Activated CD4-positive, alpha-beta T cell treated with anti-CD3 and anti-CD28 coated beads for 4 hours (primary cell): ENCODE data around the gene MAN2A1.
"Not testable (repeated sequence)": the region's sequence is repeated elsewhere in the genome, so short reads cannot be mapped to it uniquely, and the experiment has no call there.

Experiments
- DNase-seq, 2 donors: peaks; one replicate each; pipeline ENCODE4 v3.0.0-alpha.2; 2020

Gene MAN2A1

DNA sequence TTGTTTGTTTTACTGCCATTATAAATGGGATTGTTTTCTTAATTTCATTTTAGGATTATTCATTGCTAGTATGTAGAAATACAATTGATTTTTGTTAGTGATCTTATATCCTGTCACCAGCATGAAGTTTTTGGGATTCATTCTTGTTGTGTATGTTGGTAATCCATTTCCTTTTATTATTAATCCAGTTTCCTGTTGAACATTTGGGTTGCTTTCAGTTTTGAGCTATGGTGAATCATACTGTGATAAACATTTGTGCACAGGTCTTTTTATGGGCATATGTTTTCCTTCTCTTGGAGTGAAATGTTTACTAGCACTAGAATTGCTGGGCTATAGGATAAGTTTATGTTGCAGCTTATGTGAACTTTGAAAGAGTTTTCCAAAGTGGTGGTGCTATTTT lies 69.6 kb downstream of the MAN2A1 start:
- no peak for DNase-seq

DNA sequence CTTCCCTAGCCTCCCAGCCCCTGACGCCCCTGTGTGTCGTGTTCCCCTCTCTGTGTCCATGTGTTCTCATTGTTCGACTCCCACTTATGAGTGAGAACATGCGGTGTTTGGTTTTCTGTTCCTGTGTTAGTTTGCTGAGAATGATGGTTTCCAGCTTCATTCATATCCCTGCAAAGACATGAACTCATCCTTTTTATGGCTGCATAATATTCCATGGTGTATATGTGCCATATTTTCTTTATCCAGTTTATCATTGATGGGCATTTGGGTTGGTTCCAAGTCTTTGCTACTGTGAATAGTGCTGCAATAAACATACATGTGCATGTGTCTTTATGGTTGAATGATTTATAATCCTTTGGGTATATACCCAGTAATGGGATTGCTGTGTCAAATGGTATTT lies 70.4 kb downstream of the MAN2A1 start:
- not testable (repeated sequence) for DNase-seq

DNA sequence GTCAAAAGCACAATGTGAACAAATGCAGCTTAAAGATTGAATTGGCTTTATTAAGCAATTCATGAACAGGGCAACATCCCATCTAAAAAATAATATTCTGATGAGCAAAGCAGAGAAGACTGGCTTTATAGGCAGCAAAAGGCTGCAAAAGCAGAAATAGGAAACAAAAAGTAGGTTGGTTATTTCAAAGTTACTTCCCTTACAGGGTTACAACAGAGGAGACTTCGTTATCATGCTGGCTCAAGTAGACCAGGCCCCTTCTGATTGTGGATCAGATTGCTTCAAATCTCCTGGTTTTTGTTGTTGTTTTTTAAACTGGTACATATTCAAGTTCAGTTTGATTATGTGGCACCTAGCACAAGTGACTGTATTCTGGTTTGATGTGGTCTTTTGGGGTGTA lies 73.1 kb downstream of the MAN2A1 start:
- no peak for DNase-seq

DNA sequence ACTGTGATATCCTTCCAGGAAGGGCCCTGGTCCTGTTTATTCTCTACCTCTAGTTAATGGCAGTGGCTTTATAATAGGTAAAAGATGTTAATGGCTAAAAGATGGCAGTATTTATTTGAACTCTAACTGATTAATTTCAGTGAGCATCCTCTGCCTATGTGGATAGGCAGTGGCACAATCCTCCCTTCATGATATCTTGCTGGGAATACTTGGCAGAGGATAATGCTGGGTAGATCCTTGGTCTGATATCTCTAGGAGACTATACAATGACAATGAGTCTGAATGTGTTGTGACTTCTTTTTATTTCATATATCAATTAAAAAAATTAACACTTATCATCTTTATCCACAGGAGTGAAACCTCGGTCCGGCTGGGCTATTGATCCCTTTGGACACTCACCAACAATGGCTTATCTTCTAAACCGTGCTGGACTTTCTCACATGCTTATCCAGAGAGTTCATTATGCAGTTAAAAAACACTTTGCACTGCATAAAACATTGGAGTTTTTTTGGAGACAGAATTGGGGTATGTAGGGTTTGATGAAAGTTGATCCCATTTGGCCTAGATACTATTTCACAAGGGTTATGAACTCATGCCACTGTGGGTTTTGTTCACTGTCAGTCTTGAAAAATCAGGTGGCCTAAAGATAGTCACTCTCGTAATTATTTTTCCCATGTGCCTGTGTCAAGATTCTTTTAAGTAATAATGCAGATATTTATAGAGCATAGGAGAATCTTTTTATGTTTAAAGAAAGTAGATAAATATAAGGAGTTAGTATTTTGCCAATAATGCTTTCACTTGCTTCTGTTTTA lies 77.7 kb downstream of the MAN2A1 start:
- no peak for DNase-seq

DNA sequence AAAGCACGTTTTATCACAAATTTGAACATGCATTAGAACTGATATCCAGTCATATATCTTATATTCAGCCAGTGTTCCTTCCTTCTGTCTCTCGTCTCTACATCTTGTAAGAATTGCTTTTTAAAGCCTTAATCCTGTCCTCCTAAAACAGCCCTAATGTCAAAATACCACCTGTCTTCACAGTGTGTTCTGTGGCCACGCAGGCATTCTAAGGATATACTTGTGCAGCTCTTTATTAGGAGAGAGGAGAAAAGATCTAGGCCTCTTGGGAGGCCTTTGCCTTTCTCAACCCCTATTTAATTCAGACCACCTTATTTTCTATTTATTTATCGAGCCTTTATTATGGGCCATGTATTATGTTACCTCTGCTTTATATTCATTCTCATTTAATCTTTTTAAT lies 78.3 kb downstream of the MAN2A1 start:
- DNase-seq = no peak

DNA sequence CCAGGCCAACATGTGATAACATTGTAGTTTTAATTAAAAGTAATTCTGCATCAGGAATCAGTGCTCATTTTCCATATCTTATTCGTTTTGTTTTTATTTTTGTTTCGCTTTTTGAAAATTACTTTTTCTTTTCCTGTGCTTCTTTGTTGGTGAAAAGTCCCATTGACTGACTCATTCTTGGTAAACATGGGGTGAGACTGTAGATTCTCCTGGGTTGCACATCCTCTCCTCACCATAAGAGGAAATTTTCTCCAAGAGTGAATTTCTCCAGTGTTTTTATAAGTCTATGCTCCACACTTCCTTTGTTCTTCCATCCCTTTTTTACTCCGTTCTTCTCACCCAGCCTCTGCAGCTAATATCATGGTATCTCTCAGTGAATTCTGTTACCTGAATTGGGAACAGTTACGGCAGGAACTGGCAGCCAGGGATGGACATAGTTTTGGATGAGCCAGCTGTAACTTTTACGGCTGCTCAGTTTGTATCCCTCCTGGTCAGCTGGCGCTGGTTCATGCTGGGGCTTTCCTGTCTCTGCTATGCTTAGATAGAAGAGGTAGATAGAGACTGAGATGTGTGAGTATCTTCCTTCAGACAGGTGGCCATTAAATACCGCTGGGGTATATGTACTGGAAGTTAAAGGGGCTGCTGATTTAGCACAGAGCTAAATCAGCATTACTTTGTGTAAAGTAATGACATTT lies 80.0 kb downstream of the MAN2A1 start:
- DNase-seq = no peak

DNA sequence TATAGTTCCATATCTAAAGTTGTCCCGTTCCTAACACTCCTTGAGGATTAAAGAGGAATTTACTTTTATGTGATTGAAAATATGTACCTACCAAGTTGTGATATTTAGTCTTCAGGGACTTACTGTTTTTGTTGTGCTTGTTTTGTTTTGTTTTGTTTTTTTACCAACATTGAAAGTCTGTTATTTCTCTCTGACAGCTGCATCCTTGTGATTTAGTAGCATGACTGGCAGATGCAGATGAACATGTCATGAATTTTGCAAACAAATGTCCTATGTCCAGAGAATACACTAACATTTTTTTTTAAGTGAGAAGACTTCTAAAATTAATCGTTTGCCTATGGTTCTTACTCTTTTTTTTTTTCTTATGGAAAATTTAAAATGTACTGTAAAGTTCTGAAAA lies 85.4 kb downstream of the MAN2A1 start:
- DNase-seq = no peak

DNA sequence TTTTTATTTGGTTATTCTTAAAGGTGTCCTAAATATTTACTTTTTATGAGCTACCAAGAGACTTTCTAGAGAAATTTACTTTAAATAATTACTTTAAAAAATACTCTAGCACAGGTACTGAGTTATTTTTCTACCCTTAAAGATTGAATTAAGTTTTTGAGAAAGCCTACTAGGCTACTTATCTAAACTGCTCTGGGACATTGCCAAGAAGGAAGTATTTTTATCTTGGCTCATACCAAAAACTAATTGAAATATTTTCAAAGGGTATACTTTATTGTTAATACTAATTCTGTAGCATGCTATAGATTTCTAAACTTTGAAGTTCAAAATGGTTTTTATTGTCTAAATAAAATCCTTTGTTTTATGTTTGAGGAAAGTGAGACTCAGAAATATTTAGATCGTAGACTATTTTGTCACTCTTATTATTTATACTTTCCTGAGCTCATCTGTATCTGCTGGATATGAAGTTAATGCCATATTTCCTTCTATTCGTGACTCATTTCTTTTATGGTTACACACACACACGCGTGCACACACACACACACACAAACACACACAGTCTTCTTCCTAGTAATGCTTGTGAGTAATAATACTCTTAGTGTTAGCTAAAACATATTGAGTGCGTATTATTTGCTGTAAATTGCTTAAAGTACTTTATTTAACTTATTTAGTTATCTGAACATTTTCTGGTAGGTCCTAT lies 89.5 kb downstream of the MAN2A1 start:
- no peak for DNase-seq

DNA sequence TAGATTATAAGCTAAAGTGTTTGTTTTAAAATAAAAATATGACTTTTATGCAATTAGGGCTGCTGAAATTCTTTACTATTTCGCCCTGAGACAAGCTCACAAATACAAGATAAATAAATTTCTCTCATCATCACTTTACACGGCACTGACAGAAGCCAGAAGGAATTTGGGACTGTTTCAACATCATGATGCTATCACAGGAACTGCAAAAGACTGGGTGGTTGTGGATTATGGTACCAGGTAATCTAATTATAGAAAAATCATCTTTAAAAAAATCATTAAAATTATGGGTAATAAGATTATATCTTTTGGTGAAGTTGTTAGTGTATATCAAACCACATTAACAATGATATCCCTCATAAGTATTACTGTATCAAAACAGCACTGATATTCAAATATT lies 95.0 kb downstream of the MAN2A1 start:
- no peak for DNase-seq

DNA sequence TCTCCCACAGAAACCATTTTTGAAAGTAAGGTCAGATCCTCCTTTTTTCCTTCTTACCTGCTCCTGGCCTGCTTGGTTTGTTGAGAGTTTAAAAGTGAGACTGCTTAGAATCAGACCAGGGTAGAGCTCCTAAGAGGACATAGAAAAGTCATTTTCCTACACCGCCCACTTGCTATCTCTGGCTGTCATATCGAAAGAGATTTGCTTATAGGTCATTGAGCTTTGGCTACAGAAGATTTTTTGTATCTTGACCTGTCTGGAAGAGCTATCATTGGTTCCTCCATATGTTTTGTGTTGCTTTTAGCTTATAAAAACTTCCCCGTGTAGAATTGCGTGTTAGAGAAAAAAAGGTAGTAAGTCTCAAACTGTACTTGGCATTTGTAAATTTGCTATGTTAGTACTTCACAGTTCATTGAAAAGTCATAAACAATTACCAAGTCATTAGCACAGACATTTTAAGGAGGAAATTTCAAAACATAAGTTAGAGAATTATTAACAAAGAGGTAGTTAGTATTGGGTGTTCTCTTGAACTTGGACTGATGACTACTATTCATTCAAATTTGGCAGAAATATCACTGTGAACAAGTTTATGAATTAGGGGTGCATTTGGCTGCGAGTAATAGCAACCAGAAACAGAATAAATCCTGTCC lies 96.6 kb downstream of the MAN2A1 start:
- no peak for DNase-seq

DNA sequence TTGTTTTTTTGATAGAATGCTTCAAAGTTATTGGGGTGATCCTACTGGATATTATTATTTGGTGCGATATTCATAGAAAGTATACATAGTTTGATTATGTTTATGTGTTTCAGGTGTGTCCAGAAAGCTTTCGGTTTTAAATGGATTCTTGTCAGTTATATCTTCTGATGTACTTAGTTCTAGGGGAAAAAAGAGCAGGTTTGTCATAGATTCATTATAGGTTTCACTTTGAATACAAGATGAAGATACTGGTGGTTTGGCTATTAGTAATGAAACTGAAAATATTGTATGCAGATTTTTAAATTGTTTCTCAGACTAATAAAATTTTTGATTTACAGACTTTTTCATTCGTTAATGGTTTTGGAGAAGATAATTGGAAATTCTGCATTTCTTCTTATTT lies 98.9 kb downstream of the MAN2A1 start:
- no peak for DNase-seq

DNA sequence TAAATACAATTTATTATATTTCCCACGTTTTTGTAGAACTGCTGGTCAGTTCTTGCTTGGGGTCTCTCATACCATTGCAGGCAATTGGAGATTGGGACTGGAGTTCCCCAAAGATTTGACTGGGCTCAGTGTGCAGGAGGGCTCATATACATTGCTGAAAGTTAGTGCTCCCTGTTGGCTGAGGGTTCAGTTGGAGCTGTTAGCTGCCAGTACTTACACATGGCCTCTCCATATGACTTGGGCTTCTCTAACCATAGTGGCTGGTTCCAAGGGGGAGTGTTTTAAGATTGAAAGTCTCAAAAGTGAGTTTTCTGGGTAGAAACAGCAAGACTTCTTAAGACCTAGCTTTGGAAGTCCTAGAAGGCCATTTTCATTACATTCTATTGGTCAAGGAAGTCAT lies 102.9 kb downstream of the MAN2A1 start:
- no peak for DNase-seq

DNA sequence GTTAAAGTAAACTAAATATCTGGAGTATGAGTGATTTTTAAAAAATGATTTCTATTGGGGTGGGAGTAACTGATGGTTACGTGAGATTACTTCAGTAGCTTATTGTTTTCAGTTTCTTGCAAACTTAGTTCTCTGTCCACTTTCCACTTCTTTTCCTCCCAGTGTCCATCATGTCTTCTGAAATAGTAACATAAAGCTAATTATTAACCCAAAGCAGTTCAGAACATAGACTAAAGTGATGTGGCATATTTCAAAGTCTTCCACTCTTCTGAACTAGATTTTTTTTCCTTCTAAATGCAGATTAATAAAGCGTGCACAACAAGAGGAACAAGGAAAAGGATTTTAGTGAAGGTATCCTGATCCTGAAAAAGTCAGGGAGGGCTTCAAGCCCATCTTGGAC lies 114.1 kb downstream of the MAN2A1 start:
- DNase-seq = no peak

DNA sequence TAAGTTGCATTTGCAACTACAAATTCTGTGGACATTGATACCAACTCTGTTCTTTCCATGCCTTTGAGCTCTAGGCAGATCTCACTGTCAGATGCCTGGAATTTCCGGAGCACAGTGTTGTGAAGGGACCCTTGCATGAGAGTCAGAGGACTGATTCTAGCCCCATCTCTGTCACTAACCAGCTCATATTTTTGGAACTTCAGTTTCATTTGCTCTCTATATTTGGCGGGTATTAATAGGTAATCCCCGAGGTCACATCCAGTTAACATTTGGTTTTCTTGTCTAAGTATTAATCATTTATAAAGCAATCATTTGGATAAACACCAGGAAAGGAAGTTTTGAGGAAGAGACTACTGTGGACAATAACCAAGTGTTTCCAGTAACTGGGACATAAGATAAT lies 115.7 kb downstream of the MAN2A1 start:
- no peak for DNase-seq

DNA sequence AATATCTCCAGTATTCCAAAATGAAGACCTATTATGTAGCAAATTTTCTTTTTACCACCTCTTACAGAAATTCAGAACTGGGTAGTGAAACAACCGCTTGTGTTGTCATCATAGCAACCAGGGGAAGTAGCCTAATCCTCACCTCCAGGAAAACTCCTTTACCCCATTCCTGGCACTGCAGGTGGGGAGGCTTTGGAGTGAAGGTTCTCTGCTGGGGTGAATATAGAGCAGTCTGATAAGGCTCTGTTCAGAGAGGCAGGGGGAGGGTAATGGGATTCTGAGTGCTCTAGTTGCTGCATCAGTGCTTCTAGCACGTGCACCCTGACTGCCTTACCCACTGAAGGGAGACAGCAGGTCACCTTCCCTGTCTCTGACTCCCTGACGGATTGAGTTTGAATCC lies 116.2 kb downstream of the MAN2A1 start:
- DNase-seq = no peak

DNA sequence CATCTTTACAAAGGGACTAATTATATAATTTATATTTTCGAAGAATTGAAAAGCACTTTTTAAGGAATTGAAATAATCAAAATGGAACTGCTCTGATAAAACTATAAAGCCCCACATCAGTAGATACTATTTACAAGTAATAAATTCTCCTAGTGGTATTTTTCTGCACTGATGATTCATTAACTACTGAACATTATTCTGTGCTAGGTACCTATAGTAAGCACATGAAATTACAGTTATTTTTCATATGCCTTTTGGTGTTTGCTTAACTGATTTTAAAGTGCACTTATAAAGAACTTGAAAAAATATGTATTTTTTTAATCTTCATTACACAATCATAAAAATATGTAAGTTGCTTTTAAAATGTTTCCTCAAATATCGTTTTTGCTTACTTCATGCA lies 123.0 kb downstream of the MAN2A1 start:
- no peak for DNase-seq

DNA sequence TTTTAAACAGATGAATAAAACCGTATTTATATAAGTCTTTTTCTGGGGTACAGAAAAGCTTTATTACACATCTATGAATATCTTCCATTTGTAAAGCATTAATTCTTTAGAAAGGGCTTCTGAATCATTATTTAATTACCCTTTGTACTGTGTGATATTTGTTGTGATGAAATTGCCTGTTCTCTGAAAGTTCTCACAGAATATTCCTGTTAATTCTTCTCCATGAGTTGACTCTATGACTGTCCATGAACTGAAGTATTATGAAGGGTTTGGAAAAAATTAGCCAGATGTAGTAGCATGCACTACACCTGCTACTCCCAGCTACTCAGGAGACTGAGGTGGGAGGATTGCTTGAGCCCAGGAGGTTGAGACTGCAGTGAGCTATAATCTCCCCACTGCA lies 127.0 kb downstream of the MAN2A1 start:
- no peak for DNase-seq

DNA sequence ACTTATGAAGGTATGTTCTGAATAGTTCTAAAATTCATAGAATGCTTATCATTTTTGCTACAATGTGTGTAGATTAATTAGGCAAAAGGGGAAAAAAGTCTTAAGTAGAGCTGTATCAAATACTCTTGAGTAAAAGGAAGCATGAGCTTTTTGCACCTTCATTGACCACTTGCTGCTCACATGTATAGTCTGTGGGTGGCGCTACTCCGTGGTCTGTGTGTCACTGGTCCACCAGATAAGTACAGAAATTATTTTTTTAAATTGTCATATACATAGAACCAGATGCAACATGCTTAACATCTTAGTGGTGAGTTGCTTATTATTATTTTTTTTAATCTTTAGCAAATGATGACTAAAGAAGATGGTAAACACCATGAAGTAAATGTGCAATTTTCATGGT lies 130.2 kb downstream of the MAN2A1 start:
- DNase-seq = no peak

DNA sequence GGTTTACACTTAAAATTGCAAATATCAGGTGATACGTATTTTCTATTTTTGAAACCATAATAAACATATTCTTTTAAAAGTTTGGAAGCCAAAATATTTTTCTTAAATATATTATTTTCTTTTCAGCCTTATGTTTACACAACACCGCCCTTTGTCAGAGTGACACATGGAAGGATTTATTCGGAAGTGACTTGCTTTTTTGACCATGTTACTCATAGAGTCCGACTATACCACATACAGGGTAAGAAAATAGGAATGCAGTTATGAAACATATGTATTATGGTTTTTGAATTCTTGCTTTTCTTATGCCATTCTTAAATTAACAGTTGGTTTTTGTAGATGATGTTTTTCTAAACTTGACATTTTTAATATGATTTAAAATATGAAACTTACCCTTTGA lies 133.9 kb downstream of the MAN2A1 start:
- DNase-seq = no peak

DNA sequence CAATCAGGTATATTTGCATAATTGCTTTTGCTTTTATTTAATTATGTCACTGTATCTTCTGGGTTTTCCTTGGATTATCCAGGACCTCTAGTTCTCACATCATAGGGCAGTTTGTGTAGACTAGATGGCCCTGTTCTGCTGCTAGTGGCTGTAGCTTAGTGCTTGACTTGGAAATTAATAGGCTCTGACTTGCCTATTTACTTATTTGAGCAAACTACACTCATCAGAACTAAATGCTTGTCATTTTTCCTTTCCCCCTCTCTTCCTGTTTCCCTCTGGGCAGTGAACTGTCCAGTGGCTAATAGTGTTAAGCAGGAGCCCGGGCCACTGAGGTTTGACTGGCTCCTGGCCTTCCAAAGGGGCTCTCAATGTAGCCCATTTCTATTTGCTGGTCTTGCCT lies 135.7 kb downstream of the MAN2A1 start:
- DNase-seq = no peak

DNA sequence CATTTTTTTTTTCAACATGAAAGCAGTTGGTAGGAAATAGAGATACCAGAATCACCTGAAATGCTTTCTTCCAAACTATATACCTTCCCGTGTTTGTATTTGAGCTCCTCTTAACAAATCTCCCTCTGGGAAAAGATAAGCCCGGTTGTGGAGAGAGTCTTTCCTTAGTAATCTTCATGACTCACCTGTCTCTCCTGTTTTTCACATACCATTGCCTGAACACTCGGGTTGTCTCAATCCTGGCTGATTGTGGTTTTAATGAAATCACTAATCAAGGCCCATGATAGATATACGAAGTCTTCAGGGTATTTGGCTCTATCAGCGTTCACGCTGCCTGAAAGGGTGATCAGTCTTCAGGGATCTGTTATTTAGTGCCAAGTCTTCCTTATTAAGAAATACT lies 136.7 kb downstream of the MAN2A1 start:
- no peak for DNase-seq

DNA sequence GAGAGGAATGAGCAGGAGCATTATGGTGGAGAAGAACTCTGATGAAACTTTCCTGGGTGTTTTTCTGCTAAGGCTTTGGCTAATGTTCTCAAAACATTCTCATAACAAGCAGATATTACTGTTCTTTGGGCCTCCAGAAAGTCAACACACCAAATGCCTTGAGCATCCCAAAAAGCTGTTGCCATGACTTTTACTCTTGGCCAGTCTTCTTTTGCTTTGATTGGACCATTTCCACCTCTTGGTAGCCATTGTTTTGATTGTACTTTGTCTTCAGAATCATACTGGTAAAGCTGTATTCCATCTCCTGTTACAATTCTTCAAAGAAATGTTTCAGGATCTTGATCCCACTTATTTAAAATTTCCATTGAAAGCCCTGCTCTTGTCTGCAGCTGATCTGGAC lies 139.6 kb downstream of the MAN2A1 start:
- no peak for DNase-seq

DNA sequence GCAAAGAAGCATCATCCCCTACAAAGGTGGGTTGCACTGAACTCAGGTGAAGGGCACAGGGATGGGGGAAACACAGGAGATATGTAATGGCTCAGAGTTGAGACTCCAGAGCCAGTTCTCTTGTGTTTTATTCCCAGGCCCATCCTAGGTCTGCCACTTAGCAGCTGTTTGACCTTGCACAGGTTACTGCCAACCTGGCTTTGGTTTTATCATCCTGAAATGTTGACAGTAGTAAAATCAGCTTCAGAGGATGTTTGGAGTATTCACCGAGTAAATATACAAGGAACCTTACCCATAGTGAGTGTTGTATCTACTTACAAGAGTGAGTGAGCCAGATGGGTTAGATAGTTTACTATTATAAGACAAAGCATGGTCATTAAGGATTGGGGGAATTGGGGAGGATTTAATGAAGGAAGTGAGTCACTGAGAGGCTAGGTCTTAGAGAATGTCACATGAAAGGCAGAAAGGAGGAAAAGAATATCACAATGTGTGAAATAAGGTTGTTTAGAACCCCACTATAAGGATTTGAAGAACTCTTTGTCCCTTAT lies 141.3 kb downstream of the MAN2A1 start:
- DNase-seq = no peak
